Measurements from ENCODE around the gene PKP4. TPM values are rescaled to one million over a fixed set of nuclear protein-coding genes. Genes with fewer than 3 reads are reported as not detected.

The PKP4 gene
- total and polyA plus RNA-seq, 12 donors: 17.9 to 59.0 (median 45.2) TPM

DNA sequence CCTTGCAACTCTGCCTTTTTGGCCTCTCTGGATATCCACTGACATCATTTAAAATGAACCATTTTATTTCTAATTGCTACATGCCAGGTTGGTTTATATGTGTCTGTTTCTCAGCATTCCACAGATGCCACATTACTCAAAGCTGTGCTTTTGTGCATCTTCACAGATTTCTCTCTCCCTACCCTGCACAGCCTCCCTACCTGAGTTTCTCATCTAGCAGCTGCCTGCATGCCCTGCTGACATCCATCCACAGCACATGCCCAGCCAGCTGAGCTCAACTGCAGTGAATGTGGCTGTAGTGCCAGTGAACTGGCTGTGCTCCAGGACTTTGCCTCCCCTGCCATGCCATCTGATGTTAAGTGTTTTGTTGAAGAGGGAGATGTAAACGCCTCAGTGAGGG is 44.5 kb downstream of the PKP4 start:
- TF ChIP-seq, protein P1, sequence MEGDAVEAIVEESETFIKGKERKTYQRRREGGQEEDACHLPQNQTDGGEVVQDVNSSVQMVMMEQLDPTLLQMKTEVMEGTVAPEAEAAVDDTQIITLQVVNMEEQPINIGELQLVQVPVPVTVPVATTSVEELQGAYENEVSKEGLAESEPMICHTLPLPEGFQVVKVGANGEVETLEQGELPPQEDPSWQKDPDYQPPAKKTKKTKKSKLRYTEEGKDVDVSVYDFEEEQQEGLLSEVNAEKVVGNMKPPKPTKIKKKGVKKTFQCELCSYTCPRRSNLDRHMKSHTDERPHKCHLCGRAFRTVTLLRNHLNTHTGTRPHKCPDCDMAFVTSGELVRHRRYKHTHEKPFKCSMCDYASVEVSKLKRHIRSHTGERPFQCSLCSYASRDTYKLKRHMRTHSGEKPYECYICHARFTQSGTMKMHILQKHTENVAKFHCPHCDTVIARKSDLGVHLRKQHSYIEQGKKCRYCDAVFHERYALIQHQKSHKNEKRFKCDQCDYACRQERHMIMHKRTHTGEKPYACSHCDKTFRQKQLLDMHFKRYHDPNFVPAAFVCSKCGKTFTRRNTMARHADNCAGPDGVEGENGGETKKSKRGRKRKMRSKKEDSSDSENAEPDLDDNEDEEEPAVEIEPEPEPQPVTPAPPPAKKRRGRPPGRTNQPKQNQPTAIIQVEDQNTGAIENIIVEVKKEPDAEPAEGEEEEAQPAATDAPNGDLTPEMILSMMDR (IDR thresholded peaks at IDR 0.05): no peak
- Histone ChIP-seq H3K9me3 (no peaks in the 10 kb centered on the region), H3K4me3 (no peak overlapping the region), H3K4me1 (peaks cover 0 to 63% (median 24%) of the 10 kb centered on the region in 9 donors), H3K27me3 (no peaks in the 10 kb centered on the region), H3K27ac (no peak overlapping the region), H3K36me3 (no peaks in the 10 kb centered on the region)
- DNase-seq (peak; percentile 54 to 61), ATAC-seq (peak; percentile 37 to 89 (median 84))
- intact Hi-C loops (cut with DNase I): loop anchor here in 1 of 10 donors (10.0 kb wide), 1 partner anchor 74 kb away; no protein-coding TSS in a partner anchor
- WGBS, 2 donors: 51 to 53% methylated on average over 1 of the region's 1 CpG

DNA sequence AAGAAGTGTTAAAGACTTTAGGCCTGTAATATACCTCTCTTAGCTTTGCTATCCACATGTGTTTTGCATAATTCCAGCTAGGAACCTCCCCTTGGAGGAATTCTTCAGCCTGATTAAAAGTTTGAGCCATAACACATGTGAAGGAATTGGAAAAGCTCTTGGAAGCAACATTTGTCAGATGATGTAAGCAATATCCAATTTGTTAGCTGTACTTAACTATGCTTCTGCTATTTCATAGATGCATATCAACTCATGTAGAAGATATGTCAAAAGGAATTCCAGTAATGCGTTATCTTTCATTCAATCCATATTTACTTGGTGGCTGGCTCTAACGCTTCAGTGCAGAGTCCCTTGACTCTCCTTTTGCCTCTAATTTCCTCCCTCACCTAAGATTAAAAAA is 46.2 kb downstream of the PKP4 start:
- intact Hi-C loops (cut with DNase I): loop anchor here in 1 of 10 donors (10.0 kb wide), 1 partner anchor 72 kb away; no protein-coding TSS in a partner anchor
- WGBS, 2 donors: 67% methylated on average over 2 of the region's 2 CpGs
- DNase-seq: no peak
- Histone ChIP-seq H3K36me3 (no peaks in the 10 kb centered on the region), H3K27me3 (no peaks in the 10 kb centered on the region), H3K4me1 (peaks cover 0 to 66% (median 24%) of the 10 kb centered on the region in 9 donors), H3K4me3 (no peak overlapping the region), H3K27ac (no peak overlapping the region), H3K9me3 (no peaks in the 10 kb centered on the region)
- no peak for ATAC-seq
- TF ChIP-seq, protein P1 (IDR thresholded peaks at IDR 0.05): no peak

DNA sequence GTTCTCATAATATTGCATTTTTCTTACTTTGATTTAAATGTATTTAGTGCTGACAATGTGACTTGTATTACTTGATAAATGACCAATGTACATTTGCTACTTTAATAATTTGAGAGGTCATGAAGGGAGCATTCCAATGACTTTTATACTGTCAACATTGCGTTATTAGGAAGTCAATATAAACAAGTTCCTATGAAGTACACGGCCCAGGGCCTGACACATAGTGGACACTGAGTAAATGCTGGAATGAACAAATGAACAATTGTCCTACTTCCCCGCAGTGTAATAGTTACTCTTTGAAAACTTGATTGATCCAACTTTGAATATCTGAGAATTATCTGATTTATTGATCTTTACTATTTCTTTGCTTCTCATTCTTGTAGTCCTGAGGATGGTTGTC is 47.3 kb downstream of the PKP4 start:
- no peaks in the 10 kb centered on the region for H3K9me3 ChIP-seq
- no peak for DNase-seq
- ATAC-seq: no peak
- TF ChIP-seq, protein P1 (IDR thresholded peaks at IDR 0.05): no peak
- H3K27ac ChIP-seq: no peak overlapping the region
- no peaks in the 10 kb centered on the region for H3K27me3 ChIP-seq
- 91 to 93% methylated on average over 3 of the region's 3 CpGs for WGBS, 2 donors
- H3K36me3 ChIP-seq: no peaks in the 10 kb centered on the region
- no peak overlapping the region for H3K4me3 ChIP-seq
- intact Hi-C loops (cut with DNase I): loop anchor here in 1 of 10 donors (10.0 kb wide), 1 partner anchor 71 kb away; no protein-coding TSS in a partner anchor
- peaks cover 0 to 57% (median 24%) of the 10 kb centered on the region in 9 donors for H3K4me1 ChIP-seq

GRCh38 chr2:158505448-158505934 is 48.7 kb downstream of the PKP4 start:
- H3K36me3 ChIP-seq: no peaks in the 10 kb centered on the region
- H3K4me3 ChIP-seq: no peak overlapping the region
- peak overlapping the region in 1 of 10 donors; percentile 2 for H3K27ac ChIP-seq
- TF ChIP-seq, protein P1 (IDR thresholded peaks at IDR 0.05): no peak
- no peaks in the 10 kb centered on the region for H3K9me3 ChIP-seq
- DNase-seq: no peak
- 82 to 85% methylated on average over 4 of the region's 4 CpGs for whole genome bisulfite sequencing, 2 donors
- H3K4me1 ChIP-seq: peaks cover 0 to 54% (median 26%) of the 10 kb centered on the region in 9 donors
- ATAC-seq: peak in 1 of 8 donors; percentile 19
- H3K27me3 ChIP-seq: no peaks in the 10 kb centered on the region
- intact Hi-C loops (cut with DNase I): loop anchor here in 1 of 10 donors (10.0 kb wide), 1 partner anchor 69 kb away; no protein-coding TSS in a partner anchor

All from heart right ventricle (tissue), 16 donors.